Activated CD4-positive, alpha-beta T cell treated with anti-CD3 and anti-CD28 coated beads, Interleukin-10, Interleukin-2, amounts not matched to agents 100 ng/mL and 50 ng/mL, durations not matched to agents 16 hours and 8 hours (primary cell): ENCODE results near the gene LENG9.
"Not testable (repeated sequence)": the region's sequence is repeated elsewhere in the genome, so short reads cannot be mapped to it uniquely, and the experiment has no call there.

Source experiments
- DNase-seq: peaks from one replicate; pipeline ENCODE4 v3.0.0-alpha.2; 2020

The LENG9 gene

GRCh38 chr19:54458648-54459281 lies 4.8 kb downstream of the LENG9 start:
- DNase-seq = no peak

- DNase-seq = no peak
Measured at GRCh38 chr19:54457773-54458647, 5.6 kb downstream of the LENG9 start.

GRCh38 chr19:54456423-54457373 lies 6.9 kb downstream of the LENG9 start:
- DNase-seq = no peak

- no peak for DNase-seq
Measured at GRCh38 chr19:54455786-54456422, 7.7 kb downstream of the LENG9 start.

GRCh38 chr19:54454781-54455675 lies 8.6 kb downstream of the LENG9 start:
- no peak for DNase-seq

- DNase-seq = no peak
Measured at GRCh38 chr19:54453921-54454780, 9.4 kb downstream of the LENG9 start.

GRCh38 chr19:54452626-54453025 lies 11.0 kb downstream of the LENG9 start:
- no peak for DNase-seq

- no peak for DNase-seq
Measured at GRCh38 chr19:54451997-54452396, 11.6 kb downstream of the LENG9 start.

- no peak for DNase-seq
Measured at GRCh38 chr19:54451331-54451871, 12.2 kb downstream of the LENG9 start.

- DNase-seq = no peak
Measured at GRCh38 chr19:54449701-54450069, 13.9 kb downstream of the LENG9 start.

- peak; percentile 98 for DNase-seq
Measured at GRCh38 chr19:54448774-54449700, 14.5 kb downstream of the LENG9 start, which contains the start of gene LENG8. TSS of gene LENG8 (plus strand) at chr19:54449199. CDS start at chr19:54451345, 2,146 bp downstream.

GRCh38 chr19:54448040-54448773 lies 15.4 kb downstream of the LENG9 start:
- peak; percentile 42 for DNase-seq

- not testable (repeated sequence) for DNase-seq
Measured at GRCh38 chr19:54446349-54446748, 17.2 kb downstream of the LENG9 start.

- no peak for DNase-seq
Measured at GRCh38 chr19:54444737-54445136, 18.8 kb downstream of the LENG9 start.

GRCh38 chr19:54440641-54441040 lies 22.9 kb downstream of the LENG9 start:
- no peak for DNase-seq

- peak; percentile 38 for DNase-seq
Measured at GRCh38 chr19:54439174-54439851, 24.3 kb downstream of the LENG9 start.

GRCh38 chr19:54436628-54437252 lies 26.8 kb downstream of the LENG9 start:
- no peak for DNase-seq
